Occipital lobe (tissue), 2 donors: ENCODE data around the gene EMC8. TPM values are rescaled to one million over a fixed set of nuclear protein-coding genes. Genes with fewer than 3 reads are reported as not detected.

ENCODE experiments used
- DNase-seq: peaks from one replicate; lab custom pipeline; 2025; lab: John Stamatoyannopoulos, UW
- total RNA-seq: library from RNA; depleted of rRNA; stranded (reverse); fragments of >200 nt; gene quantifications from one replicate; pipeline ENCODE4 v1.2.3, GENCODE V29; 2014

EMC8 gene
- total RNA-seq, 1 donor from 2014 or later = 15.0 TPM

DNA sequence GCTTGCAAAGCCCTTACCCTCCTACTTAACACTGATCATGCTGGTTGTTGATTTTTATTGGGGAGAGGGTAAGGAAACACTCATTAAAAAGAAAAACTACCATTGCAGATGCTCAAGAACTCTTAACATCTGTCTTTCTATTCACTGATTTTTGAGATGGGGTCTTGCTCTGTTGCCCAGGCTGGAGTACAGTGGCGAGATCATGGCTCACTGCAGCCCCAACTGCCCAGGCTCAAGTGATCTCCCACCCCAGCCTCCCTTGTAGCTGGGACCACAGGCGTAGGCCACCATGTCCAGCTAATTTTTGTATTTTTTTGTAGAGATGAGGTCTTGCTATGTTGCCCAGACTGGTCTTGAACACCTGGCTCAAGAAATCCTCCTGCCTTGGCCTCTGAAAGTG, 14.5 kb downstream of the EMC8 start:
- no peak for DNase-seq

DNA sequence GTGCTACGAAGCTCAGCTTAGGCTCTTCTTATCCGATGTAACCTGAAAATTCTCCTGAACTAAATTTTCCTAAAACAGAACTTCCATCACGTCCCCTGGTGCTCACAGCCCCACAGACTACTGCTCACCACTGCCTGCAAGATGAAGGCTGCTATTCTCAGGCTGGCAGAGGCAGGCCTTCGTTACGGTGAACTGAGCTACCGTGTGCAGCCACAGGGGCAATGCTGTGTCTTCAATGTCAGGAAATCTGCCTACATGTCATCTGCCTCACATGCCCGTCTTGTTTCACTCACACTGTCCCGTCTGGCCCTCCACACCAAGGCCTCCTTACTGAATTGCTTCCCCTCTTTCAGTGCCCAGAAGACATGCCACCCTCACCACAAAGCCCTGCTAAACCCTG, 15.9 kb downstream of the EMC8 start:
- DNase-seq = no peak

DNA sequence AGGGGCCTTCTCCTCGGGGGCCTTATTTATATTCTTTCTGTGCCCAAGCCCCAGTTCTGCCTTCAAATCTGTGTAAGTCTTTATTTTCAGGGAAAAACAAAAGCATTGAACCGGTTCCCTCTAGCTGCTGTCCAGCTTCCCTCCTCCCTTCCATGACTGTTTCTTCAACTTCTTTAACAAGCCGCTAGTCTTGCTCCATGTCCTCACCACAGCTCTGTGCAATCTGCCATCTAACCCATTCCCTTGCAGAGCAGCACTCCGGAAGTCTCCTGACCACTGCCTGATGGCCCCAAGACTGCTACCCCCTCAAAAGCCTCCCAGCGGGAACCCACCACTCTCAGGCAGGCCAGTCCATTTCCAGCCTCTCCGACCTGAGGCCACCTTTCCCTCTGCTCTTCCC, 16.9 kb downstream of the EMC8 start:
- no peak for DNase-seq

DNA sequence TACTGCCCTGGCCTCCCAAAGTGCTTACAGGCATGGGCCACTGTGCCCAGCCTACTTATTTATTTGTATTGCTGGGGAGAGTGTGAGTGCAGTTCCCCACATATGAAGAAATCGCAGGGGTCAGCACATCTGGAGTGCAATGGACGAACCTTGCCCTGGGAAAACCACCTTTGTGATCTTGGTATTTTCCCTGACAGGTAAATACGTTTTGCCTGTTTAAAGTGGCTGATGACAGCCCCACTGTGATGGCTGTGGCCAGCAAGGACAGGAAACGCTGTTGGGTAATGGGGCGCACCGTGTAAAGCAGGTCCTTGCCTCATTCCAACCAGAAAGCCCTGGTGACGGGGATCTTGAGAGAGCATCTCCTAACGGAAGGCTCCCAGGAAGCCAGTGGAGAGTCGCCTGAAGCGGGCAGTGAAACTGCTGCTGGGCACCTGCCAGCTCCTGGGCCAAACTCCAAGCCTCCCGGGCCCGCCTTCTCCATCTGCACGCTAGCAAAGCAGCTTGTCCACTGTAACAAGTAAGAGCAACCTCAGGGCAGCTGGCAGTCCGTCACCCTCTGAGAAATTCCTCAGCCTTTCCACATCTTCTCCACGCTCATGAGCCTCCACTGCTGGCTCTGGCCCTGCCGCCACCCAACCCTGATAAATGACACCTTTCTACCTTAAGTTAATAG, 17.5 kb downstream of the EMC8 start:
- DNase-seq = peak; percentile 76

DNA sequence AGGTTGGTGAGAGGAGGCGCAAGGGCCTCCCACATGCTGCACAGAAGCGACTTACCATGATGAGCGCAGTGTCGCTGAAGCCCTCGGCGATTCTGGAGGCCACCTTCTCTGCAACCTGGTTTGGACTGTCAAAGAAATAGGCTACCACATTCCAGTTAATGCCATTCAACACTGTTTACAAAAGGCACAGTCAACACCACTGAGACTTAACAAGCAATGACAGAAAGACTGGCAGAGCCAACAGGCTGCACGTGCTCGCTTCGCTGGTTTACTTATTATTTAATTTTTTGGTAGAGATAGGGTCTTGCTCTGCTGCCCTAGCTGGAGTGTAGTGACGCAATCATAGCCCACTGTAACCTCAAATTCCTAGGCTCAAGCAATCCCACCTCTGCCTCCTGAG, 18.2 kb downstream of the EMC8 start:
- no peak for DNase-seq

DNA sequence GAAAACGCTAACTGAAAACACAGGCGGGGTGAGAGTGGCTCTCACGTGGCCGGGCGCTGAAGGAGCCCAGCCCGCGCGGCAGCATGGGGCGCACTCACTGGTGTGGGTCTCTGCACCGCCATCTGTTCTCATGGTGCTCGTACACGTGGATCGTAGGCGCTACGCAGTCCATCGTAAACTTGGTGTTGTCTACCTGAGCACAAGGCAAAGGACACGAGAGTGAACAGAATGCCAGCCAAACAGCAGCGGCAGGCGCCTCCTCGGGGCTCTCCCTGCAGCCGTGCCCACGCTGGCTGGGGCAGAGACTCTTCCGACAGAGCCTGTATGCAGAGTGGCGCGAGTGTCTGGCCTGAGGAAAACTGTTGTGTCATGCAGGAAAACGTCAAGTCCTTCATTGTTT, 19.1 kb downstream of the EMC8 start:
- no peak for DNase-seq

DNA sequence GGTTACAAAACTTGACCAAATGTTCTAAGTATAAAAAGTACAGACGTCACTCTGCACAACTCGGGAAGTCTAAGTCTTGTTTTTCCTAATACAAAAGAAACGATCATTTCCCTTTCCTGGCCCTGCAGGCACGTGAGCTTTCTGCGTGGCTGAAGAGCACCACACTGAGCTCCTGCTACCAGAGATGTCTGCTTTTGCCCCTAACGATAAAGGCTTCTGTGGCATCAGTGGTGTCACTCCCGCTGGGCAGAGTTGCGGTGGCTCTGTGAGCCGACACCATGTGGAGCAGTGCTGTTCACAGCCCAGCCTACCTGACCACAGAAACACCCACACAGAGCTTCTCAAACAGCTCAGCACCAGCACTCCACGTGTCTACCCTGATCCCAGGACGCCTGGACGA, 20.5 kb downstream of the EMC8 start:
- DNase-seq = no peak

DNA sequence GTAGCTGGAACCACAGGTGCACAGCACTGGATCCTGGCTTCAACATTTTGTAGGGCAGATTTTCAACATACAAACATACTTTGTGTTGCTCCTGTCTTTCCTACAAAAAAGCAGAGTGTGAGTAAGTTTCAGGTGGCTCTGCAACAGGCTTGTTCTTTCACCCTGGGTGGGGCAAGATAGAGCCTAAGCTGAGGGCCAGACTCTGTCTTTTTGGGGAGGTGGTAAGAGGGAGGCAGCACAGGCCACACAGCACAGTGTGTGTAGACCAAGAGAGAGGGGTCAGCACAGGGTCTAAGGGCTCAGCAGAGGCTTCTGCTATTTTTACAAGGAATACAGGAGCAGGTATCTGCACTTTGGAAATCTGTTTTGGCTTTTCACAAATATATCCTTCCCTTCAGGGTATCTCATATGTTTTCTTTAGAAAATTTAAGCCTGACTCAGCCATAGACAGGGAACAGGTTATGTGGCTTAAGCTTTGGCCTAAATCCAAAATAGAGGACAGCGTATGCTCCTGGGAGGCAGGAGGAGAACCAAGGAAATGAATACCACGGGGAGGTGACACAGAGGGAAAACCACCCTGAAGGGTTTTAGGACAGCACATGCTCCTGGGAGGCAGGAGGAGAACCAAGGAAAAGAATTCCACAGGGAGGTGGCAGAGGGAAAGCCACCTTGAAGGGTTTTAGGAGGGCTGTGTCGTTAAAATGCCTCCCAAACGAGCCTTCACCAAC, 21.6 kb downstream of the EMC8 start:
- no peak for DNase-seq

DNA sequence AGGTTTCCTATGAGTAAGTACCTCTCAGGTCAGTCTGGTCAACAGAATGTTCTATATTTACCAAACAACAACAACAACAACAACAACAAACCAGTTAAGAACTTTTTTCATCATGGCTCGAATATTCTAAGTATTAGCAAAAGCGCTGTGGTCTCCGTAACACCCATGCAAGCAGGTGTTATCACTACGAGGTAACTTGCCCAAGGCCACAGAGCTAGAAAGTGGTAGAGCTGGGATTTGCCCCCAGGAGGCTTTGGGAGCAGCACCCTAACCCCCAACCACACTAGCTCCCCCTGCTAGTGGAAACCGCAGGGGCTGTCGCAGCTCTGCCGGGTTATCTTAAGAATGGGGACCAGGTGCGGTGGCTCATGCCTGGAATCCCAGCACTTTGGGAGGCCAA, 24.5 kb downstream of the EMC8 start:
- no peak for DNase-seq

DNA sequence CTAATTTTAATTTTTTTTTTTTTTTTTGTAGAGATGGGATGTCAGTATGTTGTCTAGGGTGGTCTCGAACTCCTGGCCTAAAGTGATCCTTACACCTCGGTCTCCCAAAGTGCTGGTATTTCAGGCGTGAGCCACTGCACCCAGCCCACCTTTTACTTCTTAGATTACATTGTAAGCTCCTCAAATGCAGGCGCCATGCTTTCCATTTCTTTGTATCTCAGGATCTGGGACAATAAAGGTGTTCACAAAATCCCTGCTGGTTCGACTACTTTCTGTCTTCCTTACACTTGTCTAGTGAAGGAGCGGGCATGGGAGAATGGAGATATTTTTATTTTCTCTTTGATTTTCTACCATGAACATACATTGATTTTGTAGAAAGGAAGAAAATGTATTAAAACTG, 25.2 kb downstream of the EMC8 start:
- DNase-seq = no peak

DNA sequence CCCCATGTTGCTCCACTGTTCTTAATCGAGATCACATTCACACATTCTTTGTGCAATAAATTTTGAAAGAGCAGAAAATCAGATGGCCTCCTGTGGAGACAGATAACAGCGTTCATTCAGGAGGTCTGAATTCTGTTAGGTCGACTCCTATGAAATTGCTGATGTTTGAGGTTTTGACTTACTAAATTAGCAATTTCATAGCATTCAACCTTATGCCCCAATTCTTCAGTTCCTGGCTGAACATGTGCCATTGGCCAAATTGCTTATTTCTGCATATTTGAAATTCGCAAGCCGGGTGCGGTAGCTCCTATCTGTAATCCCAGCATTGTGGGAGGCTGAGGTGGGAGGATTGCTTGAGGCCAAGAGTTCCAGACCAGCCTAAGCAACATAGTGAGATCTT, 26.3 kb downstream of the EMC8 start:
- DNase-seq = no peak

DNA sequence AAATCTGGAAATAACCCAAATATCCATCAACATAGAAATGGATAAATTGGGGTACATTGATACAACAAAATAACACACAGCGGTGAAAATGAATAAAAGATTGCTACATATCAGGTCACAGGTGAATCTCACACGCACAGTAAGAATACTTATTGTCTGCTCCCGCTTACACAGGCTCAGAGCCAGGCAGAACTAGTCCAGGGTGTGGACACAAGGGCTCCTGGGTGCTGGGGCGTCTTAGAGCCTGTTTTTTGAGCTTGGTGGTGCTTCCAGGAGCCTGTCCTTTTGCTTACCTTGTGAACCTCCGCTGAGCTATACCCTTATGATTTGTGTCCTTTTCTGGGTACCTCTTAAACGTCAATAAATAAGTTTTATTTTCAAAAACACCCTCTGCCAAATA, 28.6 kb downstream of the EMC8 start:
- no peak for DNase-seq

DNA sequence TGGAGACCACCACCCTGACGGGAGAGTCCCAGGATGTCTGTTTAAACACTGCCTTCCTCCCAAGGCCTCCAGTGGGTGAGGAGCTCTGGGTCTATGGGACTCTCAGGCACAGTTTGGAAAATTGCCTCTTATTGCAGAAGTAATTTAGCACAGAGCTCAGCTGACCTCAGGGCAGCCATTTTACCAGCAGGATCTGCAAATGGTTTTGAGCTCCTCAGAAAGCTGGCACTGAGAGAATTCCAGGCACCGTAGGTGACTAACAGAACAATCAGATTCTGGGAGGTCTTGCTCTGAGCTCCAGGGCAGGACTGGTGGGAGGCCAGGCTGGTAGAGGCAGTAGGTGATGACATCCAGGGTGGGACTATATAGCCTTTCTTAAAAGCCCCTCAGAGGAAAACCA, 31.1 kb downstream of the EMC8 start:
- no peak for DNase-seq

DNA sequence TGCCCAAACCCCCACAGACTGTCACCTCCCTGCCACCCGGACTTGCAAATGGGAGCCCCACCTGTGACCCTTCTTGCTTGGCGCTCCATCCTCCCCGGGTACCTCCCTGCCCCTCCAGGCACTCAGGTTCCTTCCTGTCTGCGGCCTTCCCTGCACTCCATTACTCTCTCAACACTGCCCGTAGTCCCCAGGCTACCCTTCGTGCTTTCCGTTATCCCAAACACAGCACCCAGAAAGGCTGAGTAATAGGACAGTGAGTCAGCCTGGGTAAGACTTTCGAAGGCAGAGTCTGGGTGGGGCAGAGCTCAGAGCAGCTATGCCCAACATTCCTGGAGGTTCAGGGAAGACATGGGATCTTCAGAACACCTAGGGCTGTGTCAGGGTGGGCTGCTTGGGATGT, 31.8 kb downstream of the EMC8 start:
- DNase-seq = no peak

DNA sequence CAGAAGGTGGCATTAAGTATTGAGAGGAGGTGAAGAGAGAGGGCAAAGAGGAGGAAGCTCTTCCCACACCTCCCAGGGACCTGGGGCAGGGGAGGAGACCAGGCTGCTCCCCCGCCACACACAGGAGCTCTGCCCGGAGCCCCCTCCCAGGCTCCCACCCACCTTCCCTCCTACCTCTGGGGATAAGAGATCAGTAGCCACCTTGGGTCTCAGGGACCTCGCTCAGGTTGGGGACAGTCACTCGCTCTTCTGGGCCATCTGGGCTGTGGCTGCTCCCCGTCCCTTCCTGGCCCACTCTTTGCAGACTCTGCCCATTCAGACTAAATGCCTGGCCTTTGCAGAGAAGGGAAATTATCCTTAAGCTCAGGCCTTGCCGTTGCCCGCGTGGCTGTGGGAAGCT, 33.6 kb downstream of the EMC8 start:
- no peak for DNase-seq

DNA sequence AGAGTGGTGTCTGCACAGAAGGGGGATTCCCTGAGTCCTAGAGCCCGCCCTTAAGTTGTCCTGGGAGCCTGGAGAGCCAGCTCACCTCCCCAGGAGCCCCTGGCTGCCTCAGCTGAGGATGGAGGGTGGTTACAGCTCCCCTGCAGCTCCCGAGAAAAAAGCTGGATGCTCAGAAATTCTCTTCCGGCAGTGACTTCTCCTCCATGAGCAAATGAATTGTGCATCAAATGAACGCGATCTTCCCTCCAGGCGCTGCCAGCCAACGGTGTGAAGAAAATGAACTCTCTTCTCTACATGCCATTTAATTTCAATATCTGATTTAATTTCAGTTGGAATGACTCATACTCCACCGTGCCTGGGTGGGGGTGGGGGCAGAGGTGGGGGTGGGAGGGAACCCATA, 34.1 kb downstream of the EMC8 start:
- DNase-seq = no peak

DNA sequence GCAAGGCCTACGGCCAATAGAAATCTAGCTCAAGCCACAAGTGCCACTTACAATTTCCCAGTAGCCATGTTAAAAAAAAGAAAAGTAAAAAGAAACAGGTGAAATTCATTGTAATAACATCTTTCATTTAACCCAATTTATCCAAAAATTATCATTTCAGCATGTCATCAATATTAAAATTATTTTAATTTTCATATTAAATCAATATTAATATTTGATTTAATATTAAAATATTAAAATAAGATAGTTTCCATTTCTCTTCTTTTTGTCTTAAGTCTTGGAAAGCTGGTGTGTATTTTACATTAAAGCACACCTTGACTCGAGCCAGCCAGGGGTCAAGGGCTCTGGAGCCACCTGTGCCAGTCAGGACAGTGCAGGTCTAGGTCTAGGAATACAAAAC, 35.7 kb downstream of the EMC8 start:
- DNase-seq = no peak

DNA sequence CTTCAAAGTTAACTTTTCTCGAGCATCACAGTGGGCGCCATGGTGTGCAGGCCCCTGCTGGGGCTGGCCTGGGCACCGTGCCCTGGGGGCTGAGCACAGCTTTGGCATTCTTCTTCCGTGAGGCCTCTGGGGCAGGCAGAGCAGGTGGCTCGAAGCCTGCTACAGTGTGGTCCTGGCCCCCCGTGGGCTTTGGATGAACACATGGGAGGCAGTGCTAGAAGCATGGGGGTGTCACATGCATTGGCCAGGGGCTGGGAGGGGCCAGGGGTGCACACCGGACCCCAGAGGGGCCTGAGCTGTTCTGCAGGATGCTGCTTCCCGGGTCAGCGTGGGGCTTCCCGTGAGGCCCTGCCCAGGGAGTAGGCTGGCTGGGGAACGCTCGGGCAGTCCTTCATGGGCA, 36.4 kb downstream of the EMC8 start:
- DNase-seq = no peak

DNA sequence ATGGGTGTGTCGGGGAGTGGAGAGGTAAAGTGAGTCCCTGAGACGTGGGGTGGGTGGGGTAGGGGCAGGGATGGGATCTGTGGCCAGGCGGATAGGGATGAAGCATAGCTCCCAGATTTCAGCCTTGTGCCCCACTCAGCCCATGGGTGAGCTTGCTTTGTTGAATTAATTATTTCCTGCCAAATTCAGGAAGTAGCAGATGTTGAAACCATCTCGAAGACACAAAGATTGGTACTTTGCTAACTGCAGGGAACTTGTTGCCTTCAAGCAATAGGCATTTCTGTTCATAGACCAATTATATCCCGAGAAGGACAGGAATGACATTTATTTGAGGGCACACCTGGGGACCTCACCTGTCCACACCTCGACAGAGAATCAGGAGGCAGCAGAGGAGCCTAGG, 37.5 kb downstream of the EMC8 start:
- DNase-seq = no peak

DNA sequence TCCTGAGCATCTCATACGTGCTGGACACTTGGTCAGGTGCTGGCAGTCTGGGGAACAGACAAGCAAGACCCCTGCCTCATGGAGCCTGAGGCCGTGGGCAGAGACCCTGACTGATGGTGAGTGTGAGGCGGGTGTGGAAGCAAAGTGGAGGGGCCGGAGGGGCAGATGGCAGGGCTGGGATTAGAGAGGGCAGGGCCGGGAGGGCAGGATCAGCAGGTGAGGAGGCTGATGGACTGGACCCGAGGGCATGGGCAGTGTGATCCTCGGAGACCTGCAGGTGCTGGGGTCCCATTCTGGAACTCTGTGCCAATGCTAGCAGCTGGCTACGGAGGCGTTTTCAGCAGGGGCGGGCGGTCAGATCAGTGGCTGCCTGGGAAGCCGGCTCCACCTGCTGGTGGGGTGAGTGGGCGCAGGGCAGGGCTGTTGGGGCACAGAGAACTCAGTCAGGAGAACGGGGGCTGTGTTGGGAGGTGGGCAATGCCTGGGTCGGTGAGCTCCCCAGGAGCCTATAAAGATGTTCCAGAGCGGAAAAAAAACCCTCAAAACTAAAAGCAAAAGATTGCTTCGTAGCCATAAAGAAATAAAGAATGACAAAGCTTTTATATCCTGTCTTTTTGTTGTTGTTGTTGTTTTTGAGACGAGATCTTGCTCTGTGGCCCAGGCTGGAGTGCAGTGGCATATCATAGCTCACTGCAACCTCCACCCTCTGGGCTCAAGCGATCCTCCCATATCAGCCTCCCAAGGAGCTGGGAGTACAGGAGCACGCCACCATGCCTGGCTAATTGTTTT, 39.5 kb downstream of the EMC8 start:
- DNase-seq = no peak

DNA sequence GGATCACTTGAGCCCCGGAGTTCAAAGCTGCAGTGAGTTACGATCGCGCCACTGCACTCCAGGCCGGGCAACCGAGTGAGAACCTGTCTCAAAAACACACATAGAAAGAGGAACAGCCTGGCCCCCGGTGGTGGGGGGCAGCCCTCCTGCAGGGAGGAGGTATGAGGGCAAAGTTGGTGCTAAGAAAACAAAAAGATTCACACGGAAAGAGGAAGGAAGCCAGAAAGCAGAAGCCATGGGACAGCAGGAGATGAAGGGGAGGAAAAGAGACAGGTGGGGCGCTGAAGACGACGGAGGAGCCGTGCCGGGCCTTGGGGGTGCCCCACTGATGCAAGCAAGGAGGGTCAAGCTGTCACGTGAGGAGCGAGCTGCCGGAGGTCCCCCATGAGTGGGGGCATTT, 40.2 kb downstream of the EMC8 start:
- no peak for DNase-seq

DNA sequence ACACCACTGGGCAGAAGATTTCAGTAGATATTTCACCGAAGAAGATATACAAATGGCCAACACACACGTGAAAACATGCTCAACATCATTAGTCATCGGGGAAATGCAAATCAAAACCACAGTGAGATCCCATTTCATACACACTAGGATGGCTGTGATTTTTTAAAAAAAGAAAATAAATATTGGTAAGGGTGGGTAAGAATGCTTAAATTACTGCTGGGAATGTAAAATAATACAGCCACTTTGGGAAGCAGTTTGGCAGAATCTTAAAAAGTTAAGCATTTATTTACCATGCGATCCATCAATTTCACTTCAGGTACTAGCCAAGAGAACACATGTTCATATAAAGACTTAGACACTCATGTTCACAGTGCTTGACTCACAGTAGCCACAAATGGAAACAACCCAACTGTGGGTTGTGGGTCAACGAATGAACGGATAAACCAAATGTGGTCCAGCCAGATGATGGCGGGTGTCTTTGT, 42.0 kb downstream of the EMC8 start:
- DNase-seq = no peak
